ENCODE measurements around the gene HOXB2.
A peak's percentile ranks its signal among the peaks of the same experiment; 100 is the strongest.

Gene HOXB2

DNA sequence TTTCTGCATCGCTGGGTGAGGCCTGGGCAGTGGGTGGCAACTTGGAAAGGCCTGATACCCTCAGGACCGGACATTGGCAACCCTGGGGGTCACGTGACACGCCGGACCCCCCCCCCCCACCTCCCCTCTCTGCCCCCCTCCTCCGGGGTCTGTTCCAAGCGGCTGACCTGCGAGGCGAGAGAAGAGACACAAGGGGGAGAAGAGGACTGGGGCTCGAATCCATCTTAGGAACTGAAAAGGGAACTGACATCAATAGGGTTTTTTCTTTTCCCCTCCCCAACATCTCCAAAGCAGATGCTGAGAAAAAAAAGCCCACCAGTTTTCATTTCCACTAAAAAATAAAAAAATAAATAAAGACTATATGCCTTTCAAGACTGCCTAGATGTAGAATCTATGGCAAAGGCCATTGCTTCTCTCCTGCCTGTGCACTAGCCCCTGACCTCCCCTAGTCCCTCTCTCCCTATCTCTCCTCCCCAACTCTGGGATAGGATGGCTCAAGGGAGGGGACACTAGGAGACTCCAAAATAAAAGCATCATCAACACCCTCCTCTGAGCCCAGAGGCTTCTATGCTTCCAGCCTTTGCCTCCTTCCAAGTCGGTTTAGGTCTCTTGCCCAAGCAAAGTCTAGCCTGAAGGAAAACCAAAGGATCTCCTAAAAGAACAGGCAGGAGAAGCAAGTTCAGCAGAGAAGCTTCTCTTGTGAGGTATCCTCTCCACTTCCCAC is 7.7 kb upstream of the HOXB2 start:
- DNase-seq (ENCODE audit: low read depth), result no peak

DNA sequence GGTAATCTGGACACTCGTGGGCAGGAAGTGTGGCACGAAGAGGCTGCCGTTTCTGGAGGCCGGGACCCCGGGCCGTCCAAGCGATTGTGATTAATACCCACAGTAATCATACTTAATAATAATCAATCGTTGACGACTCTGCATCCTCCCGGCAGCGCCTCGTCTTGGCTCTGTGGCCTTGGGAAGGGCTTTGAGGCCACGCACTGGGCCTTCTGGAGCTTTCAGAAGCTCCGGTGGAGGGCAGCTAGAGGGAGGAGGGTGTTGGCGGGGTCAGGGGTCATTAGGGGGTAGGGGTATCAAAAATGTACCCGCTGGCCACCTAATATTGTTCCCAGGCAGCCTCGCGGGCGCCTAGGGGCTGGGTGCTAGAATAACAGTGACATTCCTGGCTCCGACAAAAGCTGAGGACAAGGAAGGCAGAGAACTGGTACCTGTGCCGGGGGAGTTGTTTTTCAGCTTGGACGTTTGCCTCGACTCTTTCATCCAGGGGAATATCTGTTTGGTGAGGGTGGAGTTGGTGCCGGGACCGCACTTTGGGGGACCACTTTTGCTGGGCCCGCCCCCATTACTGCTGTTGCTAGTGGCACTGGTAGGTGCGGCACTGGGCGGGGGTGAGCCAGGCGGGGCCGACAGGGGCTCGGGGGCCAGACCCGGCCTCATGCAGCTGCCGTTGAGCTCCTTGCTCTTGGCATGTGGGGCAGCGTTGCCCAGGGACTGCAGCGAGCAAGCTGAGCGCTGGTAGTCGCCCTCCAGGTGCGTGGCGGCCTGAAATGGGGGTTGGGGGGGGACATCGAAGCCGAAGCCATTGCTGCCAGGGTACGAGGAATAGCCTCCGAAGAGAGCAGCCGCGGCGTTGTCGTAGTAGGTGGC is 6.9 kb upstream of the HOXB2 start:
- DNase-seq (ENCODE audit: low read depth), result no peak

DNA sequence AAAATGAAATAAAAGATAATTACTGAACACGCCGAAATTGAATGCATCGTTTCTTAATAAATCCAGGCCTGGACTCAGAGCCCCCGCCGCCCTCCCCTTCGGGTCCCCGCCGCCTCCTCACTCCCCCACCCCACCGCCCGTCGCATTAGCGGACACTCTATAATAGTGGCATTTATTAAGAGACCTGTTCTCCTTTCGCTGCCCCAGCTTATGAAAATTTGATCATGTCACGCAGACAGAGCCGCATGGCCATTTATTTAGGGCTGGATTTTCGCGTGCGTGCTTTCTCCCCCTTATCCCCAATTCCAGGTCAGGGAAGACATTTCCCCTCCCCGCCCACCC is 6.3 kb upstream of the HOXB2 start:
- DNase-seq (ENCODE audit: low read depth), result no peak

GRCh38 chr17:48550502-48551213 is 5.7 kb upstream of the HOXB2 start:
- DNase-seq (ENCODE audit: low read depth), result no peak

- no peak for DNase-seq (ENCODE audit: low read depth)
These were observed 5.1 kb upstream of the HOXB2 start for GRCh38 chr17:48549914-48550501.

- DNase-seq (ENCODE audit: low read depth), result no peak
These were observed 4.3 kb upstream of the HOXB2 start for GRCh38 chr17:48549281-48549630.

- DNase-seq (ENCODE audit: low read depth), result no peak
These were observed 3.8 kb upstream of the HOXB2 start for GRCh38 chr17:48548523-48549280.

- DNase-seq (ENCODE audit: low read depth), result peak; percentile 31
These were observed 3.1 kb upstream of the HOXB2 start for GRCh38 chr17:48547808-48548522.

GRCh38 chr17:48546924-48547807 is 2.3 kb upstream of the HOXB2 start:
- no peak for DNase-seq (ENCODE audit: low read depth)

DNA sequence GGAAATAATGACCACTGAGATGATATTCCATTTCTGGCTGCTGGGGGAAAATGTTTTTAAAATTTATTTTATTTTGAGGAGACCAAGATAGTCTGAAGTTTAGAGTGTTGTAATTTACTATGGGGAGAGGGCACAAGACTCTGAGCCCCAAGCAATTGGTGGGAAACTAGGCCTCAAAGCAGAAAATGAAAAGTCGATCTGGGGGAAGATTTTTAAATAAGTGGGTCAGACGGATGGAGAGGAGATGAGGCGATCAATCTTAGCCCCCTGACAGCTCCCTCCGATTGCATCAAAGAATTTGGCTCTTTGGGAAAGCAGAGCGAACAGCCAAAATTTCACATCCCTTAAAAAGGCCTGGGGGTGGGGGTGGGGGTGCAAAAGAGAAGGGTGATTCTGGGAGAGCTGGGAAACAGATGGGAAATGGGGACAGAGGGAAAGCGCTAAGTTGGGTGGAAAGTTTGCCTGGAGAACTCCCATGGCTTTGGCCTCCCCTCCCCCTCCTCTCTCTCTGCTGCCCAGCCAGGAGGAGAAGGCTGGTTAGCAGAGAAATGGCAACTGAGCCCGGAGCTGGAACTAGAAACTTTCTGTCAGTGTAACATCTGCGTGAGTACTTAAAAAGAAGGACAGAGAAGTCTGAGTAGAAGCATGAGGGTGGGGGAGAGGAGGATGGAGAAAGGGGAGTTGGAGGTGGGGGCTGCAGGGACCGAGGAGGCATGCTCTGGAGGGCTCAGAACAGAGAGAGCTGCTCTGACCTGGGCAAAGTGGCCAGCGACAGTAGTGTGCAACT is 1.4 kb upstream of the HOXB2 start:
- DNase-seq (ENCODE audit: low read depth), result no peak

DNA sequence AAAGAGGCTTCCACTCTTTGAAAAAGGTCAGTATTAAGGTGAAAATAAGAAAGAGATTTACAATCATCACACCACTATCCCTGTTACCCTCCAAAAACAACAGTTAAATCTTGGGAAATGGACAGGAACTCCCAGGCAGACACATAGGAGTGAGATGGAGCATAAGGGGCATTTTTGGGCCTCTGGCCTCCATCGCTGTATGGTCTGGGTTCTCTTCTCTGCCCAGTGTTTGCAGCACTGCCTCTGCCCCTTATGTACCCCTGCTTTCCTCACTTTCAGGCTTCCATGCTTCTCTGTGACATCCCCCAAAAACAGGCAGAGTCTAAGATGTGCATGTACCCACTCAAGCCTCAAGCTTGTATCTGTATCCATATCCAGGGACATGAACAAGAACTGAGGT is 630 bp upstream of the HOXB2 start:
- no peak for DNase-seq (ENCODE audit: low read depth)

GRCh38 chr17:48544349-48545021 is 424 bp downstream of the HOXB2 start:
- no peak for DNase-seq (ENCODE audit: low read depth)

DNA sequence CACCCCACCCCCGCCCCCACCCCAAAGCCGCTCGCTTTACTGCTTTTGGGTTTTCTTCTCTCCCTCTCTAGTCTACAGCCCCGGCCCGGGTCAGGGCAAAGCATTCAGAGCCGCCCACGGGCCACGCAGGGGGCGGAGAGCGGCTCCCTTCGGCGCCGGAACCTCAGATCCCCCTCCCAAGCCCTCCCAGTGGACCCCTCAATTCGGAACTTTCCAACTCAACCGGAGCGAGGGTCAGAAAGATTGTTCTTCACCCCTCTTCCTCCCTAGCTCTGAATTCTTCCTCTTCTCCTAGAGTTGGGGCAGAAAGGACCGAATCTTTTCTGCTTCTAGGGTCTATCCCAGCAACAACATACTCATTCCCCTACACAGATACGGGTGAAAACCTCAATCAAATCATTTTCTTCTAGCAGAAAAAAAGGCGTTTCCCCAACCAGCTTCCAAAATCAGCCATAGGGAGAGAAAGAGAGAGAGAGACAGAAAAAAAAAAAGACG is 1.0 kb downstream of the HOXB2 start:
- DNase-seq (ENCODE audit: low read depth), result no peak

DNA sequence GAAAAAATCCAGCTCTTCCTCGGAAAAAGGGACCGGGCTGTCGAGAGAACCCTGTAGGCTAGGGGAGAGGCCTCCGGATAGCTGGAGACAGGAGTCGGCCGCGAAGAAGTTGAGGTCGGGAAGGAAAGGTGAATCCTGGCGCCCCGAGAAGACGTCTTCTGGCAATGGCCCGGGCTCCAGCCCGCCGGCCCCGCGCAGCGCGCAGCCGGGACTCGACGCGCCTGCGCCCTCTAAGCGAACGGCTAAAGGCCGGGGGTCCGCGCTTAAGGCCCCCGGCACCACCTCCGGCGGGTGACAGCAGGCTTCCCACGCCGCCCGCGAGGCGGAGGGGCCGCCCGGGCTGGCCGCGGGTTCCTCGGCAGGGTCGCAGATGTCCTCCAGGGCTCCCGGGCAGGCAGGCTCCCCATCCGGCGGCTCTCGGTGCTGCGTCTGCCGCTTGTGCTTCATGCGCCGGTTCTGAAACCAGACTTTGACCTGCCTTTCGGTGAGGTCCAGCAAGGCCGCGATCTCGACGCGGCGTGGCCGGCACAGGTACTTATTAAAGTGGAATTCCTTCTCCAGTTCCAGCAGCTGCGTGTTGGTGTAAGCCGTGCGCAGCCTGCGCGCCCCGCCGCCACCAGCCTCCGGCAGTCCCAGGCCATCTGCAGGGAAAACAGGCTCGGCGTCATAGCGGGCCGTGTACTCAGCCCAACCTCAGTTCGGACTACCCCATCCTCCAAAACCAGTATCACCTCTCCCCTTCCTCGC is 1.6 kb downstream of the HOXB2 start:
- peak; percentile 33 for DNase-seq (ENCODE audit: low read depth)

DNA sequence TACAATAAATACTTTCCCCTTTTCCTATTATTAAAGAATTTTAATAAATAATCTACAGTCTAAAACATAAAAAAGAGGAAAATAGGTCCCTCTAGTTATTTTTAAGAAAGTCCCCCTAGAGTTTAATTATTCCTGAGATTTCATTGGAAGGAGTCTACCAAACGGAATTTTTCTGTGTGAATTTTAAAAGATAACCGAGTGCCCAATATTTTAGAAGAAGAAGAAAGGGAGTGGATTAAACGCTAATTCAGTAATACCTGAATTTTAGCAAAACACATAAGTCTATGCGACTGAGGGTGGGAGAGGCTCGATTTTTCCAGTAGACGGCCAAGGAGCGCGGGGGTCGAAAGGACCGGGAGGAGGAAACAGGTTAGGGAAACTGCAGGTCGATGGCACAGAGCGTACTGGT is 2.2 kb downstream of the HOXB2 start:
- no peak for DNase-seq (ENCODE audit: low read depth)

DNA sequence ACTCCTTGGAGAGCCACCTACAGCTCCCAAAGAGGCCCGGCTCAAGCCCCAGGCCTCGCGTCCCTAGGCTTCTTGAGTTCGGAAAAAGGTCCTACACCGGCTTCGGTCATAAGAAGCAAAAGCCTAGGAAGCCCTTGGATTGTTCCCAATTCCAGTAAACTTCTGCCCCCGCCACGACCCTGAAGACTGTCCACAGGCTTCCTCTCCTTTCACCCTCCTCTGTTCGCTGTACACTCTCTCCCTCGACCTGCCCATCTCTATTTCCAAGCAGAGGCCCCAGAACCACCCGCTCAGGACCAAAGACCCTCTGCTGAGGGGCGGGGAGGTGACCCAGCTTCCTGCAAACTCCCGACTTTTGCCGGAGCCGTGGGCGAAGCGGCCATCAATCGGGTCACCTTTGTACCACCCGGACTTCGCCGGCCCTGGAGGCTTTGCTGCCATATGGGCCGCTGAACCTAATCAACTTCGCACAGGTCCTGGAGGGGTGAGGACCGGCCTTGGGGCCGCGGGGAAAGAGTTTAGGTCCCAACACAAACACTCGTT is 2.7 kb downstream of the HOXB2 start:
- no peak for DNase-seq (ENCODE audit: low read depth)

DNA sequence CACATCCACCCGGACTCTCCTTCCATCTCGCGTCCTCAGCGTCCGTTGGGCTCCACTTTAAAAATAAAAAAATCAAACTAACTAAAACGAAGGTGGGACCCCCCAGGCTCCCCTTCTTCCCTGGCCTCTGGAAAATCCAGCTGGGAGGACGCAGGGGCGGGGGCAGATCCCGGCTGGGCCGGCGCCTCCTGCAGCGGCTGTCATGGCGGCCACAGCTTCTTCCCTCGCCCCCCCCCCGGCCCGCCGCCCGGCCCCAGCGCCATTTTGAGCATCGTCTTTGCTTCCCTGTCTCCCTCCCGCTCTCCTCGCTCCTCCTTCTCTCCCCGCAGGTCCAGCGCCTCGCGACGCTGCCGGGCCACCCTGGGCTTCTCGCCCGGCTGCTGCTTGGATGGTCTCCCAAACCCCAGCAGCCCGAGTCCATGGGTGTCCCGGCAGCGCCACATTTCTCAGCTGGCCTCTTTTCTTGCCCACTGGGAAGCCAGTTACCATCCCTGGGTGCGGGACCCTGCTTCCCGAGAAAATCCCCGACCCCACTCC is 3.3 kb downstream of the HOXB2 start:
- no peak for DNase-seq (ENCODE audit: low read depth)

All from stimulated activated CD4-positive, alpha-beta T cell treated with anti-CD3 and anti-CD28 coated beads, Interleukin-2, amount 100 ng/mL, for 4 hours (primary cell).